GM21360 (cell line): ENCODE results near the gene HS6ST3.

ENCODE experiments used
- ATAC-seq: cut with Tn5 transposase; IDR thresholded peaks from one replicate; pipeline ENCODE4 v1.9.1; 2021; ENCODE audit warnings: mild to moderate bottlenecking, moderate library complexity; ENCODE audit not compliant: unreplicated experiment

Gene HS6ST3

GRCh38 chr13:96294930-96295881 lies 205.3 kb downstream of the HS6ST3 start:
- no peak for ATAC-seq

DNA sequence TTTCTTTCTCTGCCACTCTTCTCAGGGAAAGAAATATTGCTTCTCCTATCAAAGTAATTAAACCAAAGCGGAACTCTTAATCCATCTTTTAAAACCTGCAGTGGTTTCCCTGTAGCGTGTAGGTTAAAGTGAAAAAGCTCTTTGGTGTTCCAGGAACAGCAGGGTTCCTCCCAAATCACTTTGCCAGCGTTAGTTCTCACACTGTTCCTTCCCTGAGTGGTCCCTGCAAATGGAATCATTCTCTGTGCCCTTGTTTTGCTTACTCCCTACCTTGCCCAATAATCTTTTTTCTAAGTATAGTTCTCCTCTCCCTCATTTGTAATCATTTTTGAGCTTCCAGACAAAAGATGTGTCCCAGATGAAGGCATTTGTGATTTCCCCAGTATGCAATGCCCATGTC lies 207.5 kb downstream of the HS6ST3 start:
- no peak for ATAC-seq

DNA sequence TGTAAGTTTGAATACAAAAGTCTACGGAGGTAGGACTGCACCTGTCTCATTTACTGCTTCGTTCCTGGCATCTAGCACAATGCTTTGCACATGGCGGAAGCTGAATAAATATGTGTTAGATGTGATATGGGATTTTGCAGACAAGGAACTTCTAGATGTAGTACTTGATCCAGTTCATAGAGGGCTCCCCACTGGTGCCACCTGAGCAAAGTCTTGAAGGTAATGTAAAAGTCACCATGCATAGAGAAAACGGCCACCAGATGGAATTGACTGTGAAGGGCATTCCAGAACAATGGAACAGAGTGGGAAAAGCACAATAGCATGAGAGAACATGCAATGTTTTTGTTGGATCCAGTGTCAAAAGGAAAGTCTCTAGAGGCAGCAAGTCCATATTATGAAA lies 209.3 kb downstream of the HS6ST3 start:
- ATAC-seq = no peak

DNA sequence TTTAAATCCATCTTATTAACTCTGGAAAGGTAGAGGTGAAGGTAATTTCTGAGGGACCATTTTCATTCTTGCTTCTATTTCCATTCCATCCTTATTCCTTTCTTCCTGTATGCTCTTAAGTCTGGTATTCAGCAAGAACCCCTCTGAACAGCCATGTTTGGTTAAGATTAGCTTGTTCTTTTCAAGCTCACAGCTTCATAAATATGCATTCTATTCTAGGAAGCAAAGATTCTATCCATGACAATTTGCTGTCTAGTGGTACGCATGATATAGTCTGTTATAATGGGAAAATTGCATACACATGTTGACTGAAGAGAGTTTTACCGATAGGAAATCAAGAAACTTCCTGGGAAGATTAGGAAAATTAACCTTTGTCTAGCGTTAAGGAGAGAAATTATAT lies 218.7 kb downstream of the HS6ST3 start:
- ATAC-seq = no peak

- ATAC-seq = no peak
Observed at GRCh38 chr13:96314974-96315373, 225.1 kb downstream of the HS6ST3 start.

DNA sequence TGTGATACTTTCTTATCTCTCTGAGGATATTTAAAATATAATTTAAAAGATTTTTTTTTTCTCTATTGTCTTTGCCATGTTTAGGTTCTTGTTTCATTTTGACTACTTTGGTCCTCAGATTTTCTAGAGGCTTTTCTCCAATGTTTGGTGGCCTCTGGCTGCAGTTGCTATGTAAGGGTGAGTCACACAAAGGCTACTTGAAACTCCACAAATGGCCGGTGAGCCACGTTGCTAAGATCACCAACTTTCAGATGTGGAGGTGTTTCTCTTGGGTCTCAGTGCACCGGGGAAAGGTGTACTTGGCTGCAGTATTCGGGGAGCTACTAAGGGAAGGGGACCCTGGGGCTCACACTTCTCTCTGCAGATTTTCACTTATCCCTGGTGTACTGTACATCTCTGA lies 248.1 kb downstream of the HS6ST3 start:
- ATAC-seq = peak; percentile 54

- no peak for ATAC-seq
Observed at GRCh38 chr13:96342286-96342685, 252.4 kb downstream of the HS6ST3 start.

- ATAC-seq = no peak
Observed at GRCh38 chr13:96342852-96343465, 253.1 kb downstream of the HS6ST3 start.

DNA sequence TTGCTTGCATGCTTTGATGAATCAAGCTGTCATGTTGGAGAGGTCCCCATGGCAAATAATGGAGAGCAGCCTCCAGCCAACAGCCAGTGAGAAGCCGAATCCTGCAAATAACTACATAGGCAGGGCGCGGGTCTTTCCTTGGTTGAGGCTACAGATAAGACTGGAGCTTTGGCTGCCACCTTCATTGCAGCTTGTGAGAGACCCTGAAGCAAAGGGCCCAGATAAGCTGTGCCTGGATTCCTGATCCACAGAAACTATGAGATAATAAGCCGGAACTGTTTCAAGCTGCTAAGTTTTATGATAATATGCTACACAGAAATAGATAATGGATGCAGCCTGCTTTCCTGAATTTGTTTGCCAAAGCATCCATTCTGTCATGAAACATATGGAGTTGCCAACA lies 257.0 kb downstream of the HS6ST3 start:
- ATAC-seq = no peak

DNA sequence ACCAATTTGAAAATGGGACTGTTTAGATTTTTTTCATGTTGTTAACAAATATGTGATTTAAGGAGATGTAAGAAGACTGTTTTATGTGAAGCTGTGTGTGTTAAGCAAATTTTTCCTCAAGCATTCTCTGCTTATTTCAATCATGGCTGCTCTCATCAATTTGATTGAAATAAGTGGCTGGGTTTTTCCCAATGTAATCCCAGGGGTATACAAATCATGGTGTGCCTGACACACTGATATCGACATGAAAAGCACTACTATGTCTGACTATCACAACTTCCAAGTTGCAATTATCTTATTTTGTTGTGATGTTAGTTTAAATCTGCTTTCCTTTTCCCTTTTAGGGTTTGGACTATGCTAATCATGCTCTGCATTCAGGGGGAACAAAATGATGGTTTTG lies 283.7 kb downstream of the HS6ST3 start:
- no peak for ATAC-seq

DNA sequence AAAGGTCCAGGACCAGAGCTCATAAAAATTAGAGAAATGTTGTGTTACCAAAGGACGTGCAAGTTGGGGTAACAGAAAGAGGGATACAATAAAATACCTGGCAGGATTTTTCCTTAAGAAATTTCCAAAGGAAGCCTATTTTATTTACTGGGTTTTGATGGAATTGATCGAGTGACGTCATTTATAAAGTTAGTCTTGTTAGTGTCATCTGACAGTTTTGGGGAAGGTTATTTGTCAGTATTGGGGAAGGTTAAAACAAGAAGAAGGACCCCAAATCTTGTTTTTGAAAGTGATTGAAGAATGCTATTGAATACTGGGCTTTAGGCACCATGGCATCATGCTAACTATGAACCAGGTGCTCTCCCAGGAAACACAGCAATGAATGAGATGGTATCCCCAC lies 287.9 kb downstream of the HS6ST3 start:
- ATAC-seq = no peak

GRCh38 chr13:96379967-96380366 lies 290.1 kb downstream of the HS6ST3 start:
- no peak for ATAC-seq

DNA sequence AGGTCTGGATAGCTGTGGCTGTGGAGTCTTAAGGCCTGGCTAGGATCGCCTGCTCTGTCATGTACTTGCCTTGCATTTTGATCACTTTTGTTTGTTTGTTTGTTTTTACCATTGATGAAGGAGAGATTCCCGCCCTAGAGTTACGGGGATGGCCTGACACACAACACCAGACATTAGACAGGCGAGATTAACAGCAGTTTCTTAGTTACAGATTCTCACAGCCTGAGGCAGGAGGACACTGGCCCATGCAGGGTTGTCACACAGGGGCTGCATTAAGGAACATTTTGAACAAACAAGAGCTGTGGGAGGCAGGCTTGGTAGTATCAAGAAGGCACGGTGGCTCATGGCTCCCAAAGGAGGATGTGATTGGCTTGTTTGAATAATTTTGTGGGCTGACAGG lies 291.8 kb downstream of the HS6ST3 start:
- no peak for ATAC-seq

GRCh38 chr13:96388598-96388997 lies 298.7 kb downstream of the HS6ST3 start:
- no peak for ATAC-seq

DNA sequence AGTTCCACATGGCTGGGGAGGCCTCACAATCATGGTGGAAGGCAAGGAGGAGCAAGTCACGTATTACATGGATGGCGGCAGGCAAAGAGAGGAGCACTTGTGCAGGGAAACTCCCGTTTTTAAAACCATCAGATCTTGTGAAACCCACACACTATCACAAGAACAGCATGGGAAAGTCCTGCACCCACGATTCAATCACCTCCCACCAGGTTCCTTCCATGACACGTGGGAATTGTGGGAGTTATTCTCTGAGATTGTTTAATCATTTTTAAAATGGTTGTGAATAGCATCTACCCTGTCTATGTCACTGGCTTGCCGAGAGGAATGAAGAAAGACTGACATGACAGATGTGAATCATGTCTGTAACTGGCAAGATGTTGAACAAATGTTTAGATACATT lies 301.7 kb downstream of the HS6ST3 start:
- ATAC-seq = no peak

GRCh38 chr13:96397807-96398206 lies 307.9 kb downstream of the HS6ST3 start:
- ATAC-seq = no peak

DNA sequence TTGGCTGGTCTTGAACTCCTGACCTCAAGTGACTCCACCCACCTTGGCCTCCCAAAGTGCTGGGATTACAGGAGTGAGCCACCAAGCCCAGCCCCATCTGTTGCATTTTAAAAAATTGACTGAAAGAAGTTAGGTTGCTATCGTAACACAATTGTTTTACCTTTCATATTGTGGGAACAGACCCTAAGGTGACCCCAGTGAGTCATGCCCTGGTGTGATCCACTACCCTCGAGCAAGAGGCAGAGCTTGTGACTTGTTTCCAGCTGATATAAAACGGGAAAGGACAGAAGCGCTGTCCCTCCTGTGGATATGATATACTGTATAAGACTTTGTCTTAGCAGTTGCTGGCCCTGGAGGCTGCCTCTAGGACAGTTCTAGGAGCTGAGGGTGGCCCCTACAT lies 308.6 kb downstream of the HS6ST3 start:
- no peak for ATAC-seq

DNA sequence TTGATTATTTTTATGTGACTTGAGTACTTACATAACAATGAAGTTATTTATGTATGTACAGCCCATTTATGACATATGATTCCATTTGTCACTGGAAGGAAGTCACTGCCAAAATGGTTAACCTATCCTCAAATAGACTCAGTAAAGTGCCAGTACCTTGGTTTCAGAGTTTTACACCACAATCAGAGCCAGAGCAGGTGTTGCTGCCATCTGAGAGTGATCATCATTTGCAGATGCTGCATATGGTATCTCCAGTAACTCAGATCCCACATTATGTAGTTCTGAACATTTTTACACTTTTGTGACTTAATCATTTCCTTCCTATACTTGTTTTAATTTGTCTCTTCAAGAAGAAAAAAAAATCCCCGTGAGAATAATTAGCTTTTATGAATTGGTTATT lies 313.3 kb downstream of the HS6ST3 start:
- ATAC-seq = no peak

GRCh38 chr13:96403651-96404050 lies 313.7 kb downstream of the HS6ST3 start:
- ATAC-seq = no peak

GRCh38 chr13:96415831-96416385 lies 326.0 kb downstream of the HS6ST3 start:
- no peak for ATAC-seq

DNA sequence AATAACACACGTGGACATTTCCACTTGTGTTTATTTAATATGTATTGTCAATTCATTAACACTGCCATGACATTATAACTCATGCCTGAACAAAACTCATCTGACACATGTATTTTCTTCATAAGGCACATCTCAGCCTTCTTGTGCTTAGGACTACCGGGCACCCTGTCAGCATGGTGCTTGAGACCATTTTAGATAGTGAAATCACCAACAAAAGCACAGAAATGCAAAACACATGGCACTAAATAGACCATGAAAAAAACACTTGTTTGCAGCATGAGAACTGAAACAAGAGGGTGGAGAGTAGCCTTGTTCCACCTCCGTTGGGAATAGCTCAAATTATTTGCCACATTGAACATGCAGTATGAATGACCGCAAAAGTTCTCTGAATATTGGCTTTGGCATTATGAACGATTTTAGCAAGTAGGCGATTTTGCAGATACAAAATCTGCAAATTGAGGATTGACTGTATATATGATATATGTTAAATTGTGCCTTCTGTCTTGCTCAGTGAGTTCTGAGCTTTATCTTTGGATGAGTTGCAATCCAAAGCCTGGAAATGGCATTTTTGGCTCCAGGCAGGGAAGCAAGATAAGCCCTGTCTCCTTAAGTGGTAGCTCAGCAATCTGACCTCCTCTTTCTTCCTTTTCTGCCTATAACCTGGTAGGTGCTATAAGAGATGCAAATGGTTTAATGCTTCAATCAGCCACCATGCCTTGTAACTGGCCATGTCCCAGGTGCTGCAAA lies 328.2 kb downstream of the HS6ST3 start:
- no peak for ATAC-seq
